HPDE6-E6E7 (cell line): ENCODE results near the gene GUCY2D.
"Not testable (repeated sequence)": the region's sequence is repeated elsewhere in the genome, so short reads cannot be mapped to it uniquely, and the experiment has no call there.

Experiments used
- DNase-seq: peaks from one replicate; pipeline ENCODE4 v3.0.0; 2011; ENCODE audit warnings: missing footprints; ENCODE audit errors: extremely low spot score

GUCY2D gene

GRCh38 chr17:8016632-8017424, 14.4 kb downstream of the GUCY2D start:
- DNase-seq, result peak; percentile 27

- no peak for DNase-seq
Observed at GRCh38 chr17:8018436-8018835, 16.0 kb downstream of the GUCY2D start.

DNA sequence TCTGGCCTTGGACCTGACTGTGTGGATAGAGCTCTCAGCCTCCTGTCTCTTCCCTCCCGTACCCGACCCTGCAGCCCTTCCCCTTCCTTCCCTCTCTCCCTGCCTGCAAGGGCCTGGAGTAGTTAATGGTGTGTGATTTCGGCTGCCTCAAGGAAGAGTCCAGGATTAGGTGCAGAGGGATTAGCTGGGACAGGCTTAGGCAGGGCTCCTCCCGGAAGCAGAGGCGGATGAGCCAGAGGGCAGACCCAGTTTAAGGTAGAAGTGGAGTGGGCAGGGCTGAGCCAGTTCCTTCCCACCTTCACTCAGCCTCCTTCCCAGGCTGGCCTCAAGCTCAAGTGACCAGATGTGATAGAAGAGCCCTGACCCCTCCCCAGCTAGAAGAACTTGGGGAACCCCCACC, 16.8 kb downstream of the GUCY2D start:
- DNase-seq, result peak; percentile 71

- peak; percentile 65 for DNase-seq
Observed at GRCh38 chr17:8019665-8020650, 17.5 kb downstream of the GUCY2D start.

GRCh38 chr17:8020776-8021564, 18.6 kb downstream of the GUCY2D start:
- DNase-seq, result no peak

DNA sequence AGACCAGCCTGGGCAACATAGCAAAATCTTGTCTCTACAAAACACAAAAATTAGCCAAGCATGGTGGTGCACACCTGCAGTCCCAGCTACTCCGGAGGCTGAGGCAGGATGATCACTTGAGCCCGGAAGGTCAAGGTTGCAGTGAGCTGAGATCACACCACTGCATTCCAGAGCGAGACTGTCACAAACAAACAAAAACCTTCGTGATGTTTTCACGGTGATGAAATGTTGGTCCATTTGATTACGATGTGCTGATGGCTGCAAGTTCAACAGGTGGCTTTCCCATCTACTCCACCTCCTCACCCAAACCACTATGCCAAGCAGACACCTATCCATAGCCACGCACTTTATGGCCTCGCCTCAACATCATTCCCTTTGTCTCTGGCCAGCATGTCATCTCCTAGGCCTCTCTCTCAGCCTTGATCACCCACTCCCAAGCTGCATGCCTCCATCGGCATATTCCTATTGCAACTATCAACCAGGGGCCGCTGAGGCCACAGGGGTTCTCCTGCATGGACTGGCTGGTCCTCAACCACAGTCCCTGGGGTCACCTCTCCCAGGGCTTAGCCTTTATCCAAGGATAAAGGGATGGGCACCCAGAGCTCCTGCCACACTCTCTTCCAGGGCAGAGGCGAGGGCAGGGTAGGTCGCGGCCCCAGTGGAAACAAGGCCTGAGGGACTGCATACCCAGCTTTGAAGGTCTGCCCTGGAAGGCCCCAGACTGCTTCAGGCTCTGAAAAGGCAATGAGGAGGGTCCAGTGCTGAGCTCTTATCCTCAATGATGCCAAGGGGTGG, 19.3 kb downstream of the GUCY2D start:
- no peak for DNase-seq

DNA sequence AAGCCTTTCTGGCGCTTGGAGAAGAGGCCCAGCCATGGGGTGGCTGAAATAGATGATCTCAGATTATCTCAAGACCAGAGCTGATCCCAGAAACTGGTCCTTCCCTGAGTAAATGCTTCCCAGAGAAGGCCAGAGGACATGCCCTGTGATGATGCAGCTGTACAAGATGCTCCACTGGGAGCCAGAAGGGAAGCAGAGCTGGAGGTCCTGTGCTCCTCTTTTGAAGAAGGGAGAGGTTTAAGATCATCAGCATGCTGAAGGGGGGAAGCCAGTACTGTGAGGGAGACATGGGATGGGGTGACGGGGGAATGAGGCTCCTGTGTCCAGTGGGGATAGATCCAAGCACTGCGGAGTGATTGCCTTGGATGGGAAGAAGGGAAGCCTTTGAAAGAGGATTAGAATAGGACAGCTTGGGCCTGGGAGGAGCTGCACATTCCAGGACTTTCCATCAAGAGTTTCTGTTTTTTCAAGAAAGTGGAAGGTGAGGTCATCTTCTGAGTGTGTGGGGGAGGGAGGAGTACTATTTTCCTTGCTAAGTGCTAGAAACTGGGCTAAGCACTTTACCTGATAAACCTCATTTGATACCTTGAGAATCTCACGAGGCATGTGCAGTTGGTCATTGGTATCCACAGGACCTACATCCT, 20.1 kb downstream of the GUCY2D start:
- no peak for DNase-seq

- DNase-seq, result not testable (repeated sequence)
Observed at GRCh38 chr17:8024161-8024560, 21.7 kb downstream of the GUCY2D start.

GRCh38 chr17:8025176-8025911, 22.9 kb downstream of the GUCY2D start:
- DNase-seq, result no peak

DNA sequence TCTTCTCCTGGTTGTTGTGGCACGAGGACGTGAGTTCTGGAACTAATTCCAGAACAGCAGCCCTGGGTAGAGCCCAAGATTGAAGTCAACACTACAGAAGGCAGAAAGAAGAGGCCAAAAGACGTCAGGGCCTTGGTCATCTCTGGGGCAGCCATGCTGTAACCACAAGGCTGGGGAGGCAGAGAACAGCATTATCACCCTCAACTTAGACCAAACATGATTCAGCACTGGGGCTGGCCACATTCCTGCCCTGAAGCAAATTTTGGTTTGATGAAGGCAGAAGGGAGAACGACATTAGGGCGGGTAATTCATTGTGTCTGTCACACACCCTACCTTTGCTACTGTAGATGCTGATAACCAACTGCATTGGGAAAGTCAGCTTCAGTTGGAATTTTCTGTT, 26.7 kb downstream of the GUCY2D start:
- peak; percentile 36 for DNase-seq

DNA sequence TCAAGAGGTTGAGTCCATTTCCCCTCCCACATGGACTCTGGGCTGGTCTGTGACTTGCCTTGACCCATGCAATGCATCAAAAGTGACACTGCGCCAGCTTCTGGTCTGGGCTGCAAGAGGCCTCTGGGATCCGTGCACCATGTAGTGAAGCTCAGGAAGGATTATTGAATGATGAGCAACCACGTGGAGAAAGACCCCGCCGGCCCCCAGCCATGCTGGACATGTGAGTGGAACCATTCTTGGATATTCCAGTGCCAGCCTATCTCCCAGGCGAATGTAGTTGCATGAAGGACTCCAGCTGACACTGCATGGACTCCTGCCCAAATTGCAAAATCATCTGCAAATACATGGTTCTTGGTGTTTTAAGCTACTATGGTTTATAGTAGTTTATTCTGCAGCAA, 28.8 kb downstream of the GUCY2D start:
- DNase-seq, result no peak

DNA sequence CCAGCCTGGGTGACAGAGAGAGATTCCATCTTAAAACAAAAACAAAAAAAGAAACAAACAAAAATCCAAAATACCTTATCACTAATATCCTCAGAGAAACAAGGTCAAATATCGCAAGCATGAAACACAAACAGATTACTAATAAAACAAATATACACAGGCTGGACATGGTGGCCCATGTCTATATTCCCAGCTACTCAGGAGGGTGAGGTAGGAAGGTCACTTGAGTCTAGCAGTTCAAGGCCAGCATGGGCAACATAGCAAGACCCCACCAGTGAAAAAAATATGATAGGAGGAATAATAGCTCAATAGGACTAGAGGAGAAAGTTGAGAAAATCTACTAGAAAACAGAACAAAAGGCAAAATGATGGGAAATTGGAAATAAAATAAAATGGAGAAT, 29.5 kb downstream of the GUCY2D start:
- DNase-seq, result no peak

- no peak for DNase-seq
Observed at GRCh38 chr17:8032442-8032841, 30.0 kb downstream of the GUCY2D start.

DNA sequence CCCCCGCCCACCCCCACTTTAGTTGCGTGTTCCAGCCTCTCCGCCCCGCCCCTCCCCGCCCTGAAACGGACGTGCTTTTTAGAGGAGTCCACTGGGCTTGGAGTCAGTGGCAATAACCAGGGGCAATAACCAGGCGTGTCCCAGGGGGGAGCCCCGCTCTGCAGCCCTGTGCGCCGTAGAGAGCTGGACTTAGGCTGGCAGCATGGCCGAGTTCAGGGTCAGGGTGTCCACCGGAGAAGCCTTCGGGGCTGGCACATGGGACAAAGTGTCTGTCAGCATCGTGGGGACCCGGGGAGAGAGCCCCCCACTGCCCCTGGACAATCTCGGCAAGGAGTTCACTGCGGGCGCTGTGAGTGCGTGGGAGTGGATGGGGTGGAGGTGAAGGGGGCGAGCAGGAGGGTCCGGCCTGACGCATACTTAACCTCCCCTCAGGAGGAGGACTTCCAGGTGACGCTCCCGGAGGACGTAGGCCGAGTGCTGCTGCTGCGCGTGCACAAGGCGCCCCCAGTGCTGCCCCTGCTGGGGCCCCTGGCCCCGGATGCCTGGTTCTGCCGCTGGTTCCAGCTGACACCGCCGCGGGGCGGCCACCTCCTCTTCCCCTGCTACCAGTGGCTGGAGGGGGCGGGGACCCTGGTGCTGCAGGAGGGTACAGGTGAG, 36.7 kb downstream of the GUCY2D start, which contains the start of gene ALOX15B:
TSS of gene ALOX15B (plus strand) at position 106 of the 657 bp plus-strand sequence. CDS start at position 203, 97 bp downstream.
- no peak for DNase-seq

GRCh38 chr17:8039611-8040168, 37.3 kb downstream of the GUCY2D start:
- no peak for DNase-seq

DNA sequence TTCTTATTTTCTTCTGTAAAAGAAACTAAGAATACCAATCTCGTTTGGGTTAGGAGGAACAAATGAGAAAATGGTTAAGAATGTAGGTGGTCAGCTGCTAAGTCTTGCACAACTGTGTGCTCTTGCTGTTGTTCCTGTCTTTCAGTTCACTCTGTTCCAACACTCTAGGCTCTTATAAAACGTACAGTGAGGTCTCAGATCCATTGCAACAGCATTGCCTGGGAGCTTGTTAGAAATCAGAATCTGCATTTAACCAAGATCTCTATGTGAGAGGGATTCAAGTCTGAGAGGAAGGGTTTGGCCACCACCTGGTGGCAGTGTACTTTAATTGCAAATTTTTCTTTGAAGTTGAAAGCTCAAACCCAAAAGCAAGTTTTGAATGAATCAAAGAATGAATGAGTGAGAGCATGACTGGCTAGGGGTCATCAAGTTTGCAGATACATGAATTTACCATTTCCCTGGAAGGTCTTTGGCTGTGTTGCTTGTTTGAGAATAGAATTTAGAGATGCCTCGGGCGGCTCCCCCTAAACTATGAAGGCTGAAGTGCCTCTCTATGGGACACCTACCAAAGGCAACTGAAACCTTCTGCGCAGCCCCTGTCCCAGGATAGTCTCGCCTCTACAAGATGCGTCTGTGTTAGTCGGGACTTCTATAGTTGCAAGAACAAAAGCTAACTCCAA, 39.0 kb downstream of the GUCY2D start:
- peak; percentile 28 for DNase-seq

DNA sequence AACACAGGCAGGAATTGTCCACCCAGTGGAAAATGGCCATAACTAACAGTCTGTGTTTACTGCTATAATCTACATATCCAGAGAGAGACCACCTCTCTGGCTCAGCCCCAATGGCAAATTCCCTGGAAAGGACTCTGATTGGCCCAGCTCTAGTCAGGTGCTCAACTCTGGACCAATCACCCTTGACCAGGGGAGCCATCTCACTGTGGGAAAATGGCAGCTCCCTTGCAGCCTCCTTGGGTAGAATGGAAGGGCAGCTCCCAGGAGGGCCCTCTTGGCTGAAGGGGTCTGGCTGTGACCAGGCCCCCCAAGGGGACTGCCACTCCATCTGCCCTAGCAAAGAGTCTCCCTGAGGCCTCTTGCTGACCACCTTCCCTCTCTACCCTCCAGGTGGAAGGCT, 39.6 kb downstream of the GUCY2D start:
- DNase-seq, result no peak
